COLO829 (cell line): ENCODE data around the gene KLK10.
"Not testable (repeated sequence)": the region's sequence is repeated elsewhere in the genome, so short reads cannot be mapped to it uniquely, and the experiment has no call there.

Experiments used
- DNase-seq: peaks from one replicate; pipeline ENCODE4 v3.0.0; 2012; ENCODE audit warnings: low spot score

KLK10 gene

DNA sequence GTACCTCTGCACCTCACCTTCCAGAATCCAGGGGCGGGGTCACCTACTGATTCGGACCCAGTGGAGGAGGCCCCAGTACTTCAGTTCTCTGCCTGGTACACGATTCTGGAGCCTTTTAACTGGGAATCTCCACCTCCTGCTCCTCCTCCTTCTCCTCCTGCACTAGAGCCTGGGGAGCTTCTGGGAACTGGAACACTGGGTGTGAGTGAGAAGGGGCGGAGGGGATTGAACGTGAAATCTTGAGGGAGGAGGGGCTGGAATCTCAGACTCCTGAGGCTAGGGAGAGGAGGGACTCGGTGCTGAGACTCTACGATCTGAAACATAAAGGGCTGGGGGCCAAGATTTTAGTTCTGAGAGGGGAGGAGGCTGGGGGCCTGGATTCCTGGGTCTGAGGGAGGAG, 18.0 kb downstream of the KLK10 start, which contains the start of gene KLK8:
Gene KLK8, minus strand, starts transcription at position 90 of the 400 bp plus-strand sequence. CDS start 437 bp downstream, outside the sequence.
- DNase-seq: no peak

DNA sequence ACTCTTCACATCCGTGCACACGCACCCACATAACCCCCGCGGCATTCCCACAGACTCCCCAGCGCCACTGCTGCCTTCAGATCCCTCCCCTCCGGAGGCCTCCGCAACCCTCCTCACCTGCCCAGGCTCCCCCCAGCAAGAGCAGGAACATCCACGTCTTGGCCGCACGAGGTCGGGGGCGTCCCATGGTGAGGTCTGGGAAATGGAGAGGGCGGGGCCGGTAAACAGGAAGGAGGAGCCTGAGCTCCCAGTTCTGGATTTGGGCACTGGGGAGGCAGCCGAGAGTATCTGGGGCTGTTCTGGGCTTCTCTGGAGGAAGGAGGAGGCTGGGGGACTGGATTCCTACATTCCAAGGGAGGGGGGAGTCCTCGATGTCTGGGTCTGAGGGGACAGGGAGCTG, 18.5 kb downstream of the KLK10 start:
- DNase-seq: no peak

DNA sequence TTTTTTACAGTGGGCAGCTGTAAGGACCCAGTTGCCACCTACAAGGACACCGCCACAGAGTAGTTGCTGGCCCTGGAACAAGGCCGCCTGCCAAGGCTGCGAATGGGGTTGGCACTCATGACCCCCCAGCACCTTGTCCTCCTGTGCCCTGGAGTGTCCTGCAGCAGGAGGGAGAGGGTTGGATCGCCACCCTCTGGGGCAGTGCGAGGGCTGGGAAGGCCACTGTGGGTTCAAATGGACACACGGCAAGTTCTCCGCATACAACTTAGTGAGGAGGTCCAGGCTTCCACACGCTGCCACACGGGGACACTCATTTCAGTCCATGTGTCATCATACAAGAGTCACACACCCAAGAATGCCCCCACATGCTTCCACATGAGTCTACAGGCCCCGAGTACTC, 19.1 kb downstream of the KLK10 start:
- no peak for DNase-seq

DNA sequence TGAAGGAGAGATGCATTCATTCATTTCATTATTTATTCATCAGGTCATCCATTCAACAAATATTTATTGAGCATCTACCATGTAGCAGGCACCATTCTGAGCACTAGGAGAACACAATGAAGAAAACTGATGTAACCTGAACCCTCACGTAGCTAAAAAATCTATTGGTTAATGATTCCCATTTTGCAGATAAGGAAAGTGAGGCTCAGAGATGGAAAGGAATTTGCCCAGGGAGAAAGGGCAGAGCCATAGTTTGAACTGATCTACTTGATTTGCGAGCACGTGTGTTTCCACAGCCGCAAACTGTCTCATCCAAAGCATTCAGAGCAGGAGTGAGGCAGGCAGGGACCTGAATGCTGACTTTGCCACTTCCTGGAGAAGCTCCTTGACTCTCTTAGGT, 20.8 kb downstream of the KLK10 start:
- DNase-seq: no peak

DNA sequence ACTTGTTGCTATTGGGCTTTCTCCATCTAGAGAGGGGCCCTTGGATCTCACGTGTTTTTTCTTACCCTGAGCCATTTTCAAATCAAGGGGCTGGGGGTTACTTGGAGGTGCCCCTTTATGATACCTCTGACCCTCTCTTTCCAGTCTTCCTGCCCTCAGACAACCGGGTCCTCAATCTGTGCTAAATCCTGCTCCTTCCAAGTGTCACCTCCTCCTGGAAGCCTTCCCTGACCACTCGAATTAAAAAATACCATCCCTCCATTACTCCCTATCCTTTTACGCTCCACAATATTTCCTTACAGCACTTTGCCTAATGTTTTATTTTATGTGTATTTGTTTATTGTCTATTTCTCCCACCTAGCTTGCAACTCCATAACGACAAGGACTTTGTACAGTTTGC, 21.4 kb downstream of the KLK10 start:
- DNase-seq: no peak

DNA sequence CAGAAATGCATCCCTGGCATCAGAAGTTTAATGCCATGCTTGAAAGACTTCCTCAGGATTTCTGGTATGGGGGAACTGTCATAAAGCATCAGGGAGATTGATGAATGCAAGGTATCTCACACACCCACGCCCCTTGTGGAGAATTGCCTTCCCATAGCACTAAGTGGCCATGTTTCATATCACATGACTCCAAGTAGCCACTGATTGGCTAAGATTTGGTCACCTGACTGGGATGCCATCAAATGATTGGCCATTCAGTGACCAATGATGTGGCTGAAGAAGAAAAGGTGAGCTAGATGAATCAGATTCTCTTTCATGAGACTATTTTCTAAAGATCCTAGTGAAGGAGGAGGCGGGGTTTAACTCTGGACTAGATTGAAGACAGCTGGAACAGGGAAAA, 25.4 kb downstream of the KLK10 start:
- no peak for DNase-seq

DNA sequence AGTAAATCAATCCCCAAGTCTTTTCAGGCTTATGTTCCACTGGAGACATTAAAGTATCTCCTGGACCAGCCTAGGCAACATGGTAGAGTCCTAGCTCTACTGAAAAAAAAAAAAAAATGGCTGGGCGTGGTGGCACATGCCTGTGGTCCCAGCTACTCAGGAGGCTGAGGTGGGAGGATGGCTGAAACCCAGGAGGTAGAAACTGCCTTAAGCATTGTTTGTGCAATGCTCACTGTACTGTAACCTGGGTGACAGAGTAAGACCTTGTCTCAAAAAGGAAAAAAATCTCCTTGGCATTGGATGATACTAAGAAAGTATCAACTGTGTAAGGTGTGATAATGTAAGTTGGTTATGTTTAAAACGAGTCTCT, 26.9 kb downstream of the KLK10 start:
- DNase-seq: no peak

DNA sequence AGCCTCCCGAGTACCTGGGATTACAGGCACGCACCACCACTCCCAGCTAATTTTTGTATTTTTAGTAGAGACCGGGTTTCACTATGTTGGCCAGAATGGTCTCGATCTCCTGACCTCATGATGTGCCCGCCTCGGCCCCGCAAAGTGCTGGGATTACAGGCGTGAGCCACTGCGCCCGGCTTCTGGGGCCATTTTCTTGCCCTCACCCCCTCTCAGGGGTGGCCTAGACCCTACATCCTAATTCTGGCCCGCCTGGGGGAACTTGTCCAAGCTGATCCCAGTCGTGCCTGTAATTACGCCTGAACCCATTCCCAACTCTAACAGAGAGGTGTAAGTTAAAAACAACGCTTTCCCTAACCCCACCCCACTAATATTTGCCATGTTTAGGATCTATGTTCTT, 35.1 kb downstream of the KLK10 start:
- DNase-seq: not testable (repeated sequence)

DNA sequence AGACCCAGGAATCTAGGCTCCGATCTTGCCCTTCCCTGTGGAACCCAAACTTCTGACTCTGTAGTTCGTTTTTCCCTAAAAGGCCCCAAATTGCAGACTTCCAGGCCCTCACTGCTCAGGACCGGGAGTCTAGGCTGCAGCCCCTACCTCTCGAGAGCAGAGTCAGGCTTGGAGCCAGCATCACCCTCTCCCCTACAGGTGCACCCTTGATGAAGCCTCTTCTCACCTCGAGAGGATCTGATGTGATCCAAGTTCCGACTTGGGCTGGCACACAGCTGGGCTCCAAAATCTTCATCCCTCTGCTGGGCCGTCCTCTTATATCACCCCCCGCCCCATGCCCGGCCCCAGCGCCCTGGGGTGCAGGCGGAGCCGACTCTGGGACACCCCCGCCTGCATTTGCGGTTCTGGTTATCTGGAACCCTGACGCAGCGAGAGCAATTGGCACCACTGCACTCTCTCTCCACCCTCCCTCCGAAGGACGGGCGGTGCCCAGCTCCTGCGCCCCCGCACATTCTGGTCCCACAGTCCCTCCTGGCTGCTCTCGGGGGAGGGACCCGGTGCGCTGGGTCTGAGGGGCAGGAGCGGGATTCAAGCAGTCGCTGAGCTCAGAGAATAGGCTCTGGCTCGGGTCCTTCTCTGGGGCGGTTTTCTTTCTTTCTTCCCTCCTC, 35.8 kb downstream of the KLK10 start, which contains the start of gene KLK7:
Gene KLK7, minus strand, starts transcription at position 293 of the 668 bp plus-strand sequence. CDS start 1,518 bp downstream, outside the sequence.
- no peak for DNase-seq

DNA sequence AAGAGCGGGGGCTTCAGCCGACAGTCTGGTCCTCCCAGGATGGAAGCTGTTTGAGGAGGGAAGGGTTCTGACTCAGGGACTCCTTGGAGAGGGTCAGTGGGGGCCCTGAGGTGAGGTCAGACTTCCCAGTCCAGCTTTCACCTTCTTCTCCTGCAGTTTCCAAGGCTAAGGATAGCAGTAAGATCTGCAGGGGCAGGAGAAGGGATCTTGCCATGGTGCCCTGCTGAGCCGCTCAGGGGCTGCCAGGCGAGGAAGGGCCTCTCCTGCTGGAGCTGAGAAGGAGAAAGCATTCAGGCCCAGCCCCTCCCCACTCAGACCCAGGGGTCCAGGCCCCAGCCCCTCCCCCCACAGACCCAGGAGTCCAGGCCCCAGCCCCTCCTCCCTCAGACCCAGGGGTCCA, 37.3 kb downstream of the KLK10 start:
- DNase-seq: no peak

DNA sequence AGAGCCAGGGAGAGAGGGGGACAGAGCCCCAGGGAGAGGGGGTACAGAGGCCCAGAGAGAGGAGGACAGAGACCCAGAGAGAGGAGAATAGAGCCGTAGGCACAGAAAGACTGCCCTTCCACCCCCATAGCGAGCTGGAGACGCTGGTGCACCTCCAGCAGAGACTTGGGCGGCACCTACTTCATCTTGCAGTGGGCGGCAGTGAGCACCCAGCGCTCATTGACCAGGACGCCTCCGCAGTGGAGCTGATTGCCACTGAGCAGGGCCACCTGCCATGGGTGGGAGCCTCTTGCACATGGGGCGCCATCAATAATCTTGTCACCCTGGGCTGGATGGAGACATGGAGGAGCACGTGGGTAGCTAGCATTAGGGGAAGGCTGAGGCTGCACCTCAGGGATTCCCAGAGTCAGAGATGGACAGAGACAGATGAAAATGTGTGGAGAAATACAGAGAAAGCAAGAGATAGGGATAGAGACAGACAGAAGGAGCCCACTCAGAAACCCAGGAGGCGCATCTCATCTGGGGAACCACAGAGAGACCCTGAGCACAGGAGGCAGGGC, 37.8 kb downstream of the KLK10 start:
- DNase-seq: no peak

DNA sequence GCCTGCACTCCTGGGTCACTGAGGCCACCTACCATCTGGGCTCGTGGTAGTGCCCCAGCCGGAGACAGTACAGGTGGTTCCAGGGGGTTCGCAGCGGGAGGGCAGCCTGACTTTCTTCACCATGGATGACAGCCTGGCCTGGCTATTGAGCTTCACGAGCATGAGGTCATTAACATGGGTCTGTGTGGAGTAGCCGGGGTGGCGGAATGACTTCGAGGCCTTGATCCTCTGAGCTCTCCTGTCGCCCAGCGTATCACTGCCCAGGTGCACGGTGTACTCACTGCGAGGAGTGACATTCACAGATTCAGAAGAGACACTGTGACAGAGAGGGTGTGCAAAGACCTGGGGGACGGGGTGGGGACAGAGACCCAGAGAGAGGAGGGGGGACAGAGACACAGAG, 39.3 kb downstream of the KLK10 start:
- no peak for DNase-seq

DNA sequence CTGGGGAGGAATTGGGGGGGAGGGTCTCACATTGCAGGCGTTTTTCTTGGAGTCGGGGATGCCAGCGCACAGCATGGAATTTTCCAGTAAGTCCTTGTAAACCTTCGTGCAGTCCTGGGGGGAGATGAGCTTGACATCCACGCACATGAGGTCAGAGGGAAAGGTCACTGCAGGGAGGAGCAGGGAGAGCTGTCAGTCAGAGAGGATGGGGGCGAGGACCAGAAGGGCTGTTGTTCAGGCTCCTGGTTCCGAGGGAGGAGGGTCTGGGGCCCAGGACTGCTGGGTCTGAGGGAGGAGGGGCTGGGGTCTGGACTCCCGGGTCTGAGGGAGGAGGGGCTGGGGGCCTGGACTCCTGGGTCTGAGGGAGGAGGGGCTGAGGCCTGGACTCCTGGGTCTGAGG, 39.8 kb downstream of the KLK10 start:
- no peak for DNase-seq

DNA sequence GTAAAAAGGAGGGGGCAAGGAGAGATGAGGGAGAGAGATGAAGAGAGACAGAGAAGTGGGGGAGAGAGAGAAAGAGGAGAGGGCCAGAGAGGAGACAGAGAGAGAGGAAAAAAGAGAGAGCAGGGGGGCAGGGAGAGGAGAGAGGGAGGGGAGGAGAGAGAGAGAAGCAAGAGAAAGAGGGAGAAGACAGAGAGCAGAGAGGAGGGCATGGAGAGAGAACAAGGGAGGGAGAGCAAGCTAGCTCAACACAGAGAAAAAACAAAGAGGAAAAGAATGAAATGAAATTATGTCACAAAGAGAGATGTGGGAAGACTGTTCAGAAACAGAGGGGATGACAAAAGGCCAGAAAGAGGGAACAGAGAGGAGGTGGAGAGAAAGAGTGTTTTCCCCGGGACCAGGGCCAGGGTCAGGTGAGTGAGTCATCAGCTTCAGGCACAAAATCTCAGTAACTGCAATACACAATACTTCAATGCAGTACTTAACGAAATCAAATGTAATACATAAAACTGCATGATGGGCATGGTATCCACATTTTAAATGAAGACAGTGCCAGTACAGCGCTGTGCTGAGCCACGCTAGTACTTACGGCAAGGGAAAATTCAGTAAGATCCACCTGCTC, 40.6 kb downstream of the KLK10 start:
- DNase-seq: no peak

DNA sequence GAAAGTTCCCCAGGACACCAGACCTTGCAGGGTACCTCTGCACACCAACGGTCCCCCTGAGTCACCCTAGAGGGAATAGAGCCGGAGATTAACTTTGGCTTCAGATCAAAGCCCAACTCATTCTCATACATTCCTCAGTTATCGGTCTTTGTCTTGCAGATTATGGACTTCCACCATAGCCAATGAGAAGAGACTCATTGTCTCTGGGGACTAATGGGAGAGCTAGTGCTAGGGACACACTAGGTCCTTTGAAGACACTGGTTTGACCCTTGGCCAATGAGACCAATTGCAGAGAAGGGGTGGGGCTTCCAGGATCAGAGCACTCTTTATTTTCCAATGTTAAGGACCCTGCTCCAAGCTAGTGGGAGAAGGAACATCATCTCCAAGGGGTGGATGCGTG, 41.9 kb downstream of the KLK10 start:
- DNase-seq: no peak

DNA sequence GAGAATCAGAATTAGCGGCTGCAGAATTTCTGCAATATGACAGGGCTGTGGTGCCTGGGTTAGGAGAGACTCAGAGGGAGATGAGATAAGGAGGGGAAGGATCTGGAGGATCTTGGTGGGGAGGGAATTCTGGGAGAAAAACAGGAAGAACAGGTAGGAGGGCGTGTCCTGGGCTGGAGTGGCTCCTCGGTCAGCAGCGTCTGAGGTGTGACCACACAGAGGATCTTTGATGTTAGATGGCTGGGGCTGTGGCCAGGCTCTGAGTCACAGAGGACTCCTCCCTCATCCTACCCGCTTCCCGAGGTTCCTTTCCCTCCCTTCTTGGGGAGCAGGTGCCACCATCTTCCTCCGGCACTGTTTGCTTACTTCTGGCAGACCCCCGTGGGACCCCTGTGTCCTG, 43.7 kb downstream of the KLK10 start:
- DNase-seq: peak; percentile 22

DNA sequence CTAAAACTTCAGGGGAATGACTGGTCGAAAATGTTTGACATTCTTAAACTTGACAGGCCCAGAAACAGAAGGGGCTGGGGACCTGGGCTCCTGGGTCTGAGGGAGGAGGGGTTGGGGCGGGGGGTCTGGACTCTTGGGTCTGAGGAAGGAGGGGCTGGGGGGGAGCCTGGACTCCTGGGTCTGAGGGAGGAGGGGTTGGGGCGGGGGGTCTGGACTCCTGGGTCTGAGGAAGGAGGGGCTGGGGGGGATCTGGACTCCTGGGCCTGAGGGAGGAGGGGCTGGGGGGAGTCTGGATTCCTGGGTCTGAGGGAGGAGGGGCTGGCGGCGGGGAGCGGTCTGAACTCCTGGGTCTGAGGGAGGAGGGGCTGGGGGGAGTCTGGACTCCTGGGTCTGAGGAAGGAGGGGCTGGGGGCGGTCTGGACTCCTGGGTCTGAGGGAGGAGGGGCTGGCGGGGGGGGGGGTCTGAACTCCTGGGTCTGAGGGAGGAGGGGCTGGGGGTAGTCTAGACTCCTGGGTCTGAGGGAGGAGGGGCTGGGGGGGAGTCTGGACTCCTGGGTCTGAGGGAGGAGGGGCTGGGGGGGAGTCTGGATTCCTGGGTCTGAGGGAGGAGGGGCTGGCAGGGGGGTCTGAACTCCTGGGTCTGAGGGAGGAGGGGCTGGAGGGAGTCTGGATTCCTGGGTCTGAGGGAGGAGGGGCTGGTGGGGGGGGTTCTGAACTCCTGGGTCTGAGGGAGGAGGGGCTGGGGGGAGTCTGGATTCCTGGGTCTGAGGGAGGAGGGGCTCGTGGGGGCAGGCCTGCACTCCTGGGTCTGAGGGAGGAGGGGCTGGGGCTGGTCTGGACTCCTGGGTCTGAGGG, 44.6 kb downstream of the KLK10 start:
- DNase-seq: no peak

DNA sequence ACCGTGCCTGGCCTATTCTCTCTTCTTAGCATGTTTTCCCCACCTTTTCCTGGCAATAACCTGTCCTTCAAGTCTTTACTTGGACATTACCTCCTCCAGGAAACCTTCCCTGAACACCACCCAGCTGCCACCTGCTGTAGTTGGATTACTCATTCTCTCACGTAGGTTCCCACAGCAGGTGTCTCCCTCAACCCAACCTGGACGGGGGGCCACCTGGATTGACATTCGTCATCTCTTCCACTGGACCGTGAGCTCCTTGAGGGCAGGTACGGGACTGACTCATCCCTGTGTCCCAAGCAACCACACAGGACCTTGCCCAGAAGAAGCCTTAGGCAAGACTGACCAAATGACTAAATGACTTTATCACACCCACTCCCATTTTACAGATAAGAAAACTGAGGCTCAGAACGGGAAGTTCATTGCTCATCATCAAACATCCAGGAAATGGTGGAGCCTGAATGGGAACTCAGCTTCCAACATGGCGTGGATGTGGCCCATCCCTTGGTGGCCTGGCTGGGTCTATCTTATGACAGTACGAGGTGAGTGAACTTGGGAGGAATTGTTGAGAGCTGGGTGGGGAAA, 46.6 kb downstream of the KLK10 start:
- DNase-seq: no peak

DNA sequence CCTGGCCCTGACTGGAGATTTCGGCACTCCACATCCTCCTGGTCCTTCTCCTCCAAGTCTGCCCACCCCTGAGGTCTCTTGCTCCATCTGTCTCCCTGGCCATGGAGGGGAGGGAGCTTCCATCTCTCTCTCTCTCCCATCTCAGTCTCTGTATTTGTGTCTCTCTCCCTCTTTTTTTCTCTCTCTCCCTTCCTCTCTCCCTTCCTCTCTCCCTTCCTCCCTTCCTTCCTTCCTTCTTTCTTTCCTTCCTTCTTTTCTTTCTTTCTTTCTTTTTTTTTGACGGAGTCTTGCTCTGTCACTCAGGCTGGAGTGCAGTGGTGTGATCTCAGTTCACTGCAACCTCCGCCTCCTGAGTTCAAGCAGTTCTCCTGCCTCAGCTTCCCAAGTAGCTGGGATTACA, 49.7 kb downstream of the KLK10 start:
- not testable (repeated sequence) for DNase-seq

DNA sequence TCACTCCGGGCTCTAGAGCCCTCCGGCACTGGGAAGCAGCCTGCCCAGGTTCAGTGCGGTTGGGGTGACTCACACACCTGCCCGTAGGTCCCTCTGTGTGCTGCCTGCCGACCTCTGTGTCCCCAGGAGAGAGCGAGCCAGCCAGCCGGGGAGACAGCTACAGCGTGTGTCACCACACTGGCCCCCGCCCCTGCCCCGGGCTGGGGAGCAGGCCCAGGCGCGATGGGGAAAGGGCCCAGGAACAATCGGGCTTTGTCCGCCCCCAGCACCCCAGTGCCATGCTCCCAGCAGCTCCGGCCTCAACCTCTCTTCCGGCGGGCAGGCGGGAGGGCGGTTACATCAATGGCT, 50.1 kb downstream of the KLK10 start, which contains the start of gene KLK6:
Gene KLK6, minus strand, starts transcription at position 179 of the 348 bp plus-strand sequence. CDS start 1,487 bp downstream, outside the sequence.
- no peak for DNase-seq

DNA sequence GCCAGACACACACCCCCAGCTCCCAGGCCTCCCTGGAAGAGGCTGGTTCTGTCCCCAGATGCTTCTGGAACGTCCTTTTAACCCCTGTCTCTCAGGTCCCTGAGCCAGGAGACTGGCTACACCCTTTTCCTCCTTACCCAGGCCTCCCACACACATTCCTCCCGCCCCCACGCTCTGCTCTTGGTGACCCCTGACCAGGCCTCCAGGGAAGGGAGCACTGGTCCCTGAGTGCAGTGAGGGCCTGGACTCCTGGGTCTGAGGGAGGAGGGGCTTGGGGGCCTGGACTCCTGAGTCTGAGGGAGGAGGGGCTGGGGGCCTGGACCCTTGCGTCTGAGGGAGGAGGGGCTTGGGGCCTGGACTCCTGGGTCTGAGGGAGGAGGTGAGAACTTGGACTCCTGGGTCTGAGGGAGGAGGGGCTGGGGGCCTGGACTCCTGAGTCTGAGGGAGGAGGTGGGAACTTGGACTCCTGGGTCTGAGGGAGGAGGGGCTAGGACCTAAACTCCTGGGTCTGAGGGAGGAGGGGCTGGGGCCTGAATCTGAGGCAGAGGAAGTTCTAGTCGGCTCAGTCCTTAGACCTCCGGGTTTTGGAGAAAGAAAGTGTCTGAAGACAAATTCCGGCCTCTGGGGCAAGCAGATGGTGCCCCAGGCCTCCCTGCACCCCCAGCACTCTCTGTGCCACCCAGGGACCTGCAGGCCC, 50.6 kb downstream of the KLK10 start:
- no peak for DNase-seq
